H1 (cell line): ENCODE results near the gene SLC22A31. TPM values are rescaled to one million over a fixed set of nuclear protein-coding genes. Genes with fewer than 3 reads are reported as not detected.

Experiments
- CTCF ChIA-PET: fragments of 300-600 bp; sonication (Branson Sonifier 250); formaldehyde crosslinking; loops from one replicate; lab custom pipeline; 2021; ENCODE audit not compliant: partially characterized antibody; lab: Charles Lee
- POLR2A ChIA-PET: fragments of 300-600 bp; sonication (Branson Sonifier 250); formaldehyde crosslinking; loops from one replicate; lab custom pipeline; 2021; ENCODE audit warnings: inconsistent platforms; ENCODE audit not compliant: partially characterized antibody; lab: Charles Lee
- DNase-seq, 2 experiments: peaks; one replicate each; pipeline versions ENCODE4 v3.0.0 to v3.0.0-alpha.2; 2010 to 2022; ENCODE audit warnings: low spot score in 2 of 2, low read depth in 1 of 2, mixed read lengths in 1 of 2
- FAIRE-seq: peaks from 2 replicates; lab custom pipeline; 2011; peaks lifted over from hg19 to GRCh38; lab: Jason Lieb, UNC
- H2AFZ ChIP-seq: 2 replicates; pipeline ENCODE4 v1.8.1; 2012; ENCODE audit warnings: low read length, inconsistent platforms
- H2AK5ac ChIP-seq: 2 replicates; pipeline ENCODE4 v1.6.1; 2013; ENCODE audit warnings: low read depth, low read length
- H2BK120ac ChIP-seq: replicated peaks from 2 replicates; pipeline ENCODE3; 2013; ENCODE audit warnings: low read depth, low read length, inconsistent platforms
- H2BK12ac ChIP-seq: 2 replicates; pipeline ENCODE4 v1.6.1; 2013; ENCODE audit warnings: low read depth, low read length
- H2BK15ac ChIP-seq: 2 replicates; pipeline ENCODE4 v1.6.1; 2013; ENCODE audit warnings: low read length
- H2BK20ac ChIP-seq: 2 replicates; pipeline ENCODE4 v1.6.1; 2013; ENCODE audit warnings: low read length
- H2BK5ac ChIP-seq: 2 replicates; pipeline ENCODE4 v1.6.1; 2013; ENCODE audit warnings: low read depth, low read length
- H3K14ac ChIP-seq: 2 replicates; pipeline ENCODE4 v1.6.1; 2013; ENCODE audit warnings: inconsistent platforms; ENCODE audit not compliant: insufficient read length
- H3K18ac ChIP-seq: 2 replicates; pipeline ENCODE4 v1.6.1; 2013; ENCODE audit warnings: low read length; ENCODE audit errors: extremely low read depth
- H3K23ac ChIP-seq: 2 replicates; pipeline ENCODE4 v1.6.1; 2013; ENCODE audit warnings: inconsistent platforms; ENCODE audit not compliant: insufficient read length
- H3K23me2 ChIP-seq: 2 replicates; pipeline ENCODE4 v1.6.1; 2013; ENCODE audit warnings: low read depth, low read length
- H3K27ac ChIP-seq: 2 replicates; pipeline ENCODE4 v1.6.1; 2011; ENCODE audit warnings: low read depth, low read length, inconsistent platforms
- H3K27me3 ChIP-seq, 4 experiments: replicated peaks in 1 of 4; 1 replicate in 1 of 4; 2 replicates in 3 of 4; pipeline versions ENCODE4 v1.6.1 to v1.8.1; 2011 to 2013; ENCODE audit warnings: low read length in 3 of 4, mild to moderate bottlenecking in 3 of 4, inconsistent platforms in 2 of 4, mixed read lengths in 2 of 4, moderate library complexity in 1 of 4; ENCODE audit not compliant: control insufficient read depth in 3 of 4, insufficient read depth in 3 of 4; ENCODE audit errors: extremely low read depth in 1 of 4
- H3K36me3 ChIP-seq, 4 experiments: 2 replicates each; pipeline versions ENCODE4 v1.6.1 to v1.8.1; 2011 to 2013; ENCODE audit warnings: mild to moderate bottlenecking in 4 of 4, low read length in 3 of 4, moderate library complexity in 2 of 4, control low read depth in 1 of 4, inconsistent platforms in 1 of 4; ENCODE audit not compliant: insufficient read depth in 4 of 4, control insufficient read depth in 2 of 4
- H3K4ac ChIP-seq: replicated peaks from 2 replicates; pipeline ENCODE3; 2013; ENCODE audit warnings: low read length, low read depth, mixed read lengths, inconsistent platforms; ENCODE audit not compliant: insufficient read length
- H3K4me1 ChIP-seq, 4 experiments: replicated peaks in 1 of 4; 1 replicate in 1 of 4; 2 replicates in 3 of 4; pipeline versions ENCODE4 v1.6.1 to v1.8.1; 2011 to 2013; ENCODE audit warnings: low read length in 3 of 4, inconsistent platforms in 2 of 4, mixed read lengths in 1 of 4; ENCODE audit not compliant: insufficient read depth in 4 of 4, control insufficient read depth in 3 of 4
- H3K4me2 ChIP-seq, 2 experiments: 2 replicates each; pipeline versions ENCODE4 v1.6.1 to v1.8.1; 2011 to 2013; ENCODE audit warnings: low read depth in 2 of 2, low read length in 2 of 2, control low read depth in 1 of 2, inconsistent platforms in 1 of 2, mild to moderate bottlenecking in 1 of 2; ENCODE audit not compliant: insufficient read depth in 1 of 2
- H3K4me3 ChIP-seq, 4 experiments: fragments of 200-600, 300-600 bp in 1 of 4; sonication (generic), shearing (Covaris generic), sonication (Bioruptor Twin) in 1 of 4; 2 replicates each; pipeline versions ENCODE4 v1.5.1 to v1.8.1; 2011 to 2016; ENCODE audit warnings: low read length in 4 of 4, low read depth in 3 of 4, control low read depth in 2 of 4, inconsistent platforms in 2 of 4, mild to moderate bottlenecking in 2 of 4, mixed read lengths in 1 of 4, moderate library complexity in 1 of 4; ENCODE audit not compliant: insufficient read depth in 2 of 4; ENCODE audit errors: extremely low read depth in 1 of 4
- H3K56ac ChIP-seq: replicated peaks from 2 replicates; pipeline ENCODE3; 2013; ENCODE audit warnings: low read depth, mild to moderate bottlenecking, mixed read lengths, low read length, inconsistent platforms; ENCODE audit not compliant: insufficient read length
- H3K79me1 ChIP-seq: 2 replicates; pipeline ENCODE4 v1.6.1; 2013; ENCODE audit warnings: low read depth, low read length, control low read depth
- H3K79me2 ChIP-seq, 2 experiments: 2 replicates each; pipeline versions ENCODE4 v1.6.1 to v1.8.1; 2012 to 2013; ENCODE audit warnings: low read length in 2 of 2, mild to moderate bottlenecking in 2 of 2, inconsistent platforms in 1 of 2; ENCODE audit not compliant: insufficient read depth in 2 of 2, control insufficient read depth in 1 of 2
- H3K9ac ChIP-seq, 4 experiments: replicated peaks in 1 of 4; 1 replicate in 1 of 4; 2 replicates in 3 of 4; pipeline versions ENCODE4 v1.6.1 to v1.8.1; 2011 to 2013; ENCODE audit warnings: low read depth in 3 of 4, low read length in 3 of 4, control low read depth in 2 of 4, mild to moderate bottlenecking in 2 of 4, moderate library complexity in 2 of 4, inconsistent platforms in 1 of 4; ENCODE audit errors: extremely low read depth in 1 of 4
- H3K9me3 ChIP-seq, 2 experiments: 2 replicates each; pipeline versions ENCODE4 v1.6.1 to v1.8.1; 2012 to 2013; ENCODE audit warnings: mild to moderate bottlenecking in 2 of 2, moderate library complexity in 2 of 2, control low read depth in 1 of 2, inconsistent platforms in 1 of 2, low read depth in 1 of 2, low read length in 1 of 2, mixed read lengths in 1 of 2; ENCODE audit not compliant: insufficient read depth in 2 of 2
- H4K20me1 ChIP-seq, 2 experiments: replicated peaks in 1 of 2; 2 replicates each; pipeline versions ENCODE3 to v1.8.1; 2011 to 2013; ENCODE audit warnings: inconsistent platforms in 2 of 2, low read length in 2 of 2, mild to moderate bottlenecking in 1 of 2; ENCODE audit not compliant: insufficient read depth in 2 of 2, control insufficient read depth in 1 of 2
- H4K5ac ChIP-seq: 2 replicates; pipeline ENCODE4 v1.6.1; 2013; ENCODE audit warnings: low read length, low read depth, mixed read lengths, inconsistent platforms; ENCODE audit not compliant: insufficient read length
- H4K8ac ChIP-seq: 2 replicates; pipeline ENCODE4 v1.8.0; 2013; ENCODE audit warnings: mild to moderate bottlenecking, moderate library complexity, low read length, inconsistent platforms; ENCODE audit not compliant: insufficient read depth; ENCODE audit errors: extremely low read depth
- H4K91ac ChIP-seq: replicated peaks from 2 replicates; pipeline ENCODE3; 2013; ENCODE audit warnings: low read length, mixed read lengths, inconsistent platforms; ENCODE audit not compliant: insufficient read length
- CHD1 ChIP-seq: IDR thresholded peaks from 2 replicates; pipeline ENCODE4 v1.6.1; 2012; ENCODE audit warnings: low read depth, low read length, improper control_type of control experiment
- CREB1 ChIP-seq: IDR thresholded peaks from 2 replicates; pipeline ENCODE4 v1.6.1; 2012; ENCODE audit warnings: inconsistent platforms
- GABPA ChIP-seq: IDR thresholded peaks from 2 replicates; pipeline ENCODE4 v1.6.1; 2011; ENCODE audit warnings: mild to moderate bottlenecking, low read length, moderate library complexity, borderline replicate concordance; ENCODE audit not compliant: insufficient read depth
- JUN ChIP-seq: IDR thresholded peaks from 2 replicates; pipeline ENCODE4 v1.6.1; 2011; ENCODE audit warnings: low read depth, mild to moderate bottlenecking, improper control_type of control experiment, low read length
- MAX ChIP-seq: IDR thresholded peaks from 2 replicates; pipeline ENCODE4 v1.6.1; 2012; ENCODE audit warnings: inconsistent platforms
- RAD21 ChIP-seq, 2 experiments: IDR thresholded peaks in 1 of 2; conservative IDR thresholded peaks in 1 of 2; 2 replicates each; pipeline ENCODE4 v1.6.1; 2011; ENCODE audit warnings: low read depth in 2 of 2, low read length in 2 of 2, improper control_type of control experiment in 1 of 2, inconsistent platforms in 1 of 2, mild to moderate bottlenecking in 1 of 2, moderate library complexity in 1 of 2
- RFX5 ChIP-seq: IDR thresholded peaks from 2 replicates; pipeline ENCODE4 v1.6.1; 2011; ENCODE audit warnings: low read depth, low read length, improper control_type of control experiment, borderline replicate concordance
- RXRA ChIP-seq: IDR thresholded peaks from 2 replicates; pipeline ENCODE4 v1.6.1; 2011; ENCODE audit warnings: low read depth, mild to moderate bottlenecking, low read length, moderate library complexity; ENCODE audit not compliant: insufficient read depth
- SAP30 ChIP-seq: fragments of 300-600 bp; sonication (generic); IDR thresholded peaks from 2 replicates; pipeline ENCODE4 v1.7.1; 2012; ENCODE audit warnings: low read length, moderate library complexity, mild to moderate bottlenecking, inconsistent platforms; ENCODE audit not compliant: insufficient read depth, insufficient replicate concordance
- SIX5 ChIP-seq: IDR thresholded peaks from 2 replicates; pipeline ENCODE4 v1.6.1; 2011; ENCODE audit warnings: mild to moderate bottlenecking, low read depth, low read length
- SP2 ChIP-seq: IDR thresholded peaks from 2 replicates; pipeline ENCODE4 v1.6.1; 2012; ENCODE audit warnings: mild to moderate bottlenecking, low read length, inconsistent platforms
- TAF1 ChIP-seq: IDR thresholded peaks from 2 replicates; pipeline ENCODE4 v1.6.1; 2011; ENCODE audit warnings: mild to moderate bottlenecking, low read depth, low read length
- WGBS, 2 experiments: shearing (Covaris generic) in 1 of 2; methylation state at CpG; one replicate each; pipeline versions ENCODE4 v1.1.6 to v1.1.7; 2013 to 2015; ENCODE audit warnings: low lambda C conversion rate in 2 of 2, mixed read lengths in 2 of 2, inconsistent platforms in 1 of 2, low coverage in 1 of 2, missing lambda C conversion rate in 1 of 2; ENCODE audit not compliant: insufficient replicate concordance in 2 of 2, insufficient coverage in 1 of 2, insufficient read length in 1 of 2; ENCODE audit errors: extremely low coverage in 1 of 2, missing lambda C conversion rate in 1 of 2; 5-methylcytosine and 5-hydroxymethylcytosine counted together
- polyA plus RNA-seq, 7 experiments: library from polyadenylated mRNA; depleted of rRNA in 3 of 7; stranded (reverse) in 5 of 7; unstranded in 2 of 7; fragments of >200 nt in 5 of 7; fragments of 200-250 nt in 2 of 7; gene quantifications; 1 replicate in 5 of 7; 2 replicates in 1 of 7; 4 replicates in 1 of 7; pipeline versions ENCODE4 v1.2.1 to v1.2.3, GENCODE V29; 2011 to 2013; ENCODE audit warnings: missing spikeins in 2 of 7, mixed read lengths in 2 of 7
- total RNA-seq: library from RNA; stranded (reverse); fragmentation: NEBNext Ultra II Directional; extraction: Animal tissue kit (Norgen Biotek cat#: 25700); gene quantifications from 2 replicates; pipeline ENCODE4 v1.2.1, GENCODE V29; 2021

Gene SLC22A31
- total and polyA plus RNA-seq, 2 of the 8 experiments (the other 6 are each of a cell fraction or from before 2014, with no cell fraction given) = 7.7 to 10.6 TPM

- no peaks in the 10 kb centered on the region for H3K79me1 ChIP-seq
- no peak overlapping the region for H4K91ac ChIP-seq
- no peak overlapping the region; a peak in 1 of 7 replicates for H3K9ac ChIP-seq
- no peak overlapping the region for H2AK5ac ChIP-seq
- H3K27ac ChIP-seq = no peak overlapping the region
- H3K18ac ChIP-seq = no peak overlapping the region; the same call in 1 of the 2 replicates
- H3K23me2 ChIP-seq = peaks cover 6% of the 10 kb centered on the region; the same call in 1 of the 2 replicates
- no peak for DNase-seq
- H2BK12ac ChIP-seq = no peak overlapping the region
- no peaks in the 10 kb centered on the region; a peak in 1 of 4 replicates for H3K9me3 ChIP-seq
- no peaks in the 10 kb centered on the region; a peak in 2 of 7 replicates for H3K4me1 ChIP-seq
- H3K4me2 ChIP-seq = peak overlapping the region; percentile 55 to 94
- no peak overlapping the region for H3K23ac ChIP-seq
- peaks cover 2 to 6% of the 10 kb centered on the region in 2 experiments for H4K20me1 ChIP-seq
- H4K5ac ChIP-seq = no peak overlapping the region
- 7% methylated on average over 8 of the region's 19 CpGs; no CpG with 5 or more reads in 1 of the 2 experiments for WGBS, 2 experiments
- peak overlapping the region; percentile 26 to 65 (median 45) for H3K4me3 ChIP-seq
- no peak overlapping the region for H2BK20ac ChIP-seq
- H2BK15ac ChIP-seq = no peak overlapping the region
- no peak for FAIRE-seq
- ChIA-PET CTCF (no interaction called here), POLR2A (no interaction called here)
- peaks cover 0 to 9% (median 6%) of the 10 kb centered on the region in 4 experiments; a peak in 6 of 7 replicates for H3K27me3 ChIP-seq
- H2BK120ac ChIP-seq = no peak overlapping the region
- no peaks in the 10 kb centered on the region for H3K36me3 ChIP-seq
- no peaks in the 10 kb centered on the region for H3K79me2 ChIP-seq
- TF ChIP-seq CREB1 (no peak), SP2 (no peak), RFX5 (no peak), RAD21 (IDR thresholded peaks at IDR 0.05 in 1 of 2, conservative IDR thresholded peaks at IDR 0.05 in 1 of 2; ENCODE audit: low read depth in 2 of 2, low read length in 2 of 2) (no peak), RXRA (no peak), CHD1 (no peak), MAX (no peak), SIX5 (no peak), JUN (no peak), SAP30 (no peak), TAF1 (no peak), GABPA (no peak)
- H3K14ac ChIP-seq = no peak overlapping the region
- no peak overlapping the region for H4K8ac ChIP-seq
- H2AFZ ChIP-seq = no peak overlapping the region
- H3K4ac ChIP-seq = no peak overlapping the region
- no peak overlapping the region for H3K56ac ChIP-seq
- no peak overlapping the region for H2BK5ac ChIP-seq
Observed at GRCh38 chr16:89191901-89192185, 8.5 kb downstream of the SLC22A31 start.
